Measurements from ENCODE around the gene CANX.

Gene CANX

DNA sequence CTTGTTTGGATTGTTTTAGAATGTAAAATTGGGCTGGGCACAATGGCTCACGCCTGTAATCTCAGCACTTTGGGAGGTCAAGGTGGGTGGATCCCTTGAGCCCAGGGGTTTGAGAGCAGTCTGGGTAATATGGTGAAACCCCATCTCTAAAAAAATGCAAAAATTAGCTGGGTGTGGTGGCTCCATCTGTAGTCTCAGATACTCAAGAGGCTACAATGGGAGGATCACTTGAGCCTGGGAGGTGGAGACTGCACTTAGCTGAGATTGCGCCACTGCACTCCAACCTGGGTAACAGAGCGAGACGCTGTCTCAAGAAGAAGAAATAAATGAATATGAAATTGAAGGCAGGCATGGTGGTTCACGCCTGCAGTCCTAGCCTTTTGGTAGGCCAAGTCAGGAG lies 55.2 kb downstream of the CANX start:
- no peak for DNase-seq (ENCODE audit: low spot score)

- no peak for DNase-seq (ENCODE audit: low spot score)
Observed at GRCh38 chr5:179755022-179755421, 56.3 kb downstream of the CANX start.

DNA sequence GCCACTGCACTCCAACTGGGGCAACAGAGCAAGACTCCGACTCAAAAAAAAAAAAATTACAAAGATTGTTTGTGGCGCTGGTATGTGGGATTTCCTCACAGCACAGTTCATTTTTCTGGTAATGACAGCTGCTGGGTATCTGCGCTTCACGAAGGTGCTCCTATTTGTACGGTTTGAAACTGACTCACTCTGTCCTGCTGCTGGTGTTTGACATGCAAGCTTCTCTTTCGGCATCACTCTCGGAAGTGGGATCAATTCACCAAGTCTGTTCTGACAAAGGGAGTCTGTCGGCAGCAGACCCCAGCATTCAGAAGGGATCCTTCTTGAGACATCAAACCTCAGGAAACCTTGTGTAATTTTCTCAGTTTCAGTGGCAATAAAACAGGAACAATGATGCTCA lies 60.2 kb downstream of the CANX start:
- DNase-seq (ENCODE audit: low spot score) = no peak

- DNase-seq (ENCODE audit: low spot score) = peak; percentile 44
Observed at GRCh38 chr5:179759581-179760551, 61.1 kb downstream of the CANX start.

- no peak for DNase-seq (ENCODE audit: low spot score)
Observed at GRCh38 chr5:179762079-179762780, 63.5 kb downstream of the CANX start.

DNA sequence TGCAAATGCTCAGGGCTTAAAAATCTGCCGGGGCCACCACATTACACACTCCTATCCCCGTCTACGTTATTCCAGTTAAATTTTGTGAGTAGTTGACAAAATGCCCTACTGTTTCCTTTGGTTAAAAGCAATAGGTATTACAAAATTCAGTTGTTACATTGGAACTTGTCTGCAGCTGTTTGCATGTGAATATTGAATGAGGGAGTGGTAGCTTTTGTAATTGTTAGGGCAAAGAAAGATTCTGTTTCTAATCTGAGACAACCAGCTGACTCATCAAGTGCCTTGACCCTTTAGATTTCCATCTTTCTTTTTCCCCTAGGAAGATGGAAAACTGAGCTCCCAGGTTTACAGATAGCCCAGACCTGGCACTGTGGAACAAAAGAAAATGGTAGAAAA lies 64.0 kb downstream of the CANX start:
- no peak for DNase-seq (ENCODE audit: low spot score)

- peak; percentile 48 for DNase-seq (ENCODE audit: low spot score)
Observed at GRCh38 chr5:179763215-179763945, 64.6 kb downstream of the CANX start.

DNA sequence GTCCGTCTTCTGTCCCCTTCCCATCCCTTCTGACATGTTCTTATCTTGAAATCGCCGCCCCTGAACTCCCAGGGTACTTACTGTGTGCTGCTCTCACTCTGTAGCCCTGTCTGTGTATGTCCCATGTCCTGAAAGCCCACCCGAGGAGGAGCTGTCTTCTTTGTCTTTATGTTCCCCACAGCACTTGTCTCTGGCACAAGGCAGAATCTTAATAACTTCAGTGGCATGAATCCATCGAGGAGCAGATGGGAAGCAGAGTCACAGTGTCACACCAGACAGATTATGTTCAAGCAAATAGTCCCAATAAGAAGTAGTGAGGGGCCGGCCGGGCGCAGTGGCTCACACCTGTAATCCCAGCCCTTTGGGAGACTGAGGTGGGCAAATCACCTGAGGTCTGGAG lies 65.3 kb downstream of the CANX start:
- no peak for DNase-seq (ENCODE audit: low spot score)

DNA sequence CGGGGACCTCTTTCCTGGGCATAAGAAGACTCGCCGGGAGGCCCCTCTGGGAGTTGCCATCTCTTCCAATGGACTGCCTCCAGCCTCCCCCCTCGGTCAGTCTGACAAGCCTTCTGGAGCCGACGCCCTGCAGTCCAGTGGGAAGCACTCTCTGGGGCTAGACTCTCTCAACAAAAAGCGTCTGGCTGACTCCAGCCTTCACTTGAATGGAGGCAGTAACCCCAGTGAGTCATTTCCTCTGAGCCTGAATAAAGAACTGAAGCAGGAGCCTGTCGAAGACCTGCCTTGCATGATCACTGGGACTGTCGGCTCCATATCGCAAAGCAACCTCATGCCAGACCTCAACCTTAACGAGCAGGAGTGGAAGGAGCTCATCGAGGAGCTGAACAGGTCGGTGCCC lies 66.6 kb downstream of the CANX start:
- no peak for DNase-seq (ENCODE audit: low spot score)

DNA sequence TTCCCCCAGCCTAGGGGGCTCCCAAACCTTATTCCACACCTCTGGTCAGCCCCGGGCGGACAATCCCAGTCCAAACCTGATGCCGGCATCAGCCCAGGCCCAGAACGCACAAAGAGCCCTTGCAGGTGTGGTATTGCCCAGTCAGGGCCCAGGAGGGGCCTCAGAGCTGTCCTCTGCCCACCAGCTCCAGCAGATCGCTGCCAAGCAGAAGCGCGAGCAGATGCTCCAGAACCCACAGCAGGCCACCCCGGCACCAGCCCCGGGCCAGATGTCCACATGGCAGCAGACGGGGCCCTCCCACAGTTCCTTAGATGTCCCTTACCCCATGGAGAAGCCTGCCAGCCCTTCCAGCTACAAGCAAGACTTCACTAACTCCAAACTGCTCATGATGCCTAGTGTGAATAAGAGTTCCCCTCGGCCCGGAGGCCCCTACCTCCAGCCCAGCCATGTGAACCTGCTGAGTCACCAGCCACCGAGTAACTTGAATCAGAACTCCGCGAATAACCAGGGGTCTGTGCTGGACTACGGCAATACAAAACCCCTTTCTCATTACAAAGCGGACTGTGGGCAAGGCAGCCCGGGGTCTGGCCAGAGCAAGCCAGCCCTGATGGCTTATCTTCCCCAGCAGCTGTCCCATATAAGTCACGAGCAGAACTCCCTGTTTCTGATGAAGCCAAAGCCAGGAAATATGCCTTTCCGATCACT lies 67.4 kb downstream of the CANX start:
- DNase-seq (ENCODE audit: low spot score) = no peak

DNA sequence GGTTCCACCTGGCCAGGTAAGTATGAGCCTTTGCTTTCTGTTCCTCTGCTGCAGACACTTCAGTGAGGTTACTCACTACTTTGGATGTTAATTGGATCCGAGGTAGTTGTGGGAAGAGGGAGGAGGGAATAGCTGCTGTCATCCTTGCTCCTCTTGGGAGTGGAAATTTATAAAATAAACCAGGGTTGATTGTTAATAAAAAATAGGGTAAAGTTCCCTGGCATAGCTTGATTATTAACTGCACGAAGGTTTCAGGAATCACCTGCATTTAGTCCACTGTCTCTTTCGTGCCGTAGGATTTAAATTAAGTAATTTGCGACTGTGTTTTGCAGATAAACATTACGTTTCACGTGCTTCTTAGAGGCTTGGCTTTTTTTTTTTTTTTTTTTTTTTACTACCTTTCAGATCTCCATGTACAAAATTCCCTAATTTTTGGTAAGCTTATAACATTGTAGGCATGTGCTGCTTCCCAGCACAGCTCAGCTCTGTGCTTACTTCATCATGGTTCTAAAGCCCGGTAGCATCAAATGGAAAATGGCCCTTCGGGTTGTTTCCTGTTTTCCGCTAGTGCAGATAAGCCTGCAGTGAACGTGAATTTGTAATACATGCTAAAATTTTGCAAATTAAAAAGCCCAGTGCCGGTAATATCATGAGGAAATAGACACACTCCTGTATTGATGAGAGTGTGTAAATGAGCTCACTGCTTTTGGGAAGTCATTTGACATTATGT lies 68.1 kb downstream of the CANX start:
- no peak for DNase-seq (ENCODE audit: low spot score)

DNA sequence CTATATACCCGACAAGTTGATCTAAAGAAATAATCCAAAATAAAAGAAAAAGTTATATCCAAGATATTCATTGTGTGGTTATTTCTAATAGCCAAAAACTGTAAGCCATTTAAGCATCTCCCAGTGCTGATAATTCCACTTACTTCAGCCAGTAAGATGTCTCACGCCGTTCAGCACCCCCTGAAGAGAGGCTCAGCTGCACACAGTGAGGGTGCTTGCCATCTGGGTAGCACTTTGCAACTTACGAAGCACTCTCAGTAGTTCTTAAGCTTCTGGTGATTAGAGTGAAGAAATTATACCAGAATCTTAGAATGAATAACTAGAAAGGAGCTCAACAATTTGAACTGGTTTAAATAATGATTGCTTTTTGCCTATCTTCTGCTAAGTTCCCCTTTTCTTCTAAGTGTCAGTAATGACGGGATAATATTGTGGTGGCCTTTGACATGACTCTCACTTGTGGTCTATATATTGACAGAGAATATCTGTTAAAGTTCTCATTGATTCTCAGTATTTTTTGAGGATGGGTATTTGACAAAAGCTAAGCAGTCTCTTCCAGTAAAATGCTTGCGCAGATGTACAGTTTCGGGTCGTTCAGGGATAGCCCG lies 68.8 kb downstream of the CANX start:
- no peak for DNase-seq (ENCODE audit: low spot score)

DNA sequence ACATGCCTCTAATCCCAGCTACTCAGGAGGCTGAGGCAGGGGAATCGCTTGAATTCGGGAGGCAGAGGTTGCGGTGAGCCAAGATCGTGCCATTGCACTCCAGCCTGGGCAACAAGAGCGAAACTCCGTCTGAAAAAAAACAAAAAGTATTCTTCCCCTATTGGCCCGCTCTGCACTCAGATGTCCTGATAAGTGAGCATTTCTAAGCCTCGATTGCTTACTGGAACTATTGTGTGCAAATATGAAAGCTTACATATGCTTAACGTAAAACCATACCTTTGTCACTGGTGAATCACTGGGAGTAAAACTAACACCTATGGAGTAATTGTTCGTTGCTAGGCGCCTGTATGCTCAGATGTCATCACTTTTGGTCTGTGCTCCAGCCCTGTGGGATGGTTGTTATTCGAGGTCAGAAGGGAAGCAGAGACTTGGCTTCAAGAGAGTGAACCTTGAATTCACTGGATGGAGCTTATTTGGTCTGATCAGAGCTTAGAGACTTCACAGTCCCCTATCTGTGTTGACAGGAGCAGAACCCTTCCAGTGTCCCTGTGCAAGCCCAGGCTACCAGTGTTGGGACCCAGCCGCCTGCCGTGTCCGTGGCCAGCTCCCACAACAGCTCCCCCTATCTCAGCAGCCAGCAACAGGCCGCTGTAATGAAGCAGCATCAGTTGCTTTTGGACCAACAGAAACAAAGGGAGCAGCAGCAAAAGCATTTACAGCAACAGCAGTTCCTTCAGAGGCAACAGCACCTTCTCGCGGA lies 69.7 kb downstream of the CANX start:
- DNase-seq (ENCODE audit: low spot score) = no peak

DNA sequence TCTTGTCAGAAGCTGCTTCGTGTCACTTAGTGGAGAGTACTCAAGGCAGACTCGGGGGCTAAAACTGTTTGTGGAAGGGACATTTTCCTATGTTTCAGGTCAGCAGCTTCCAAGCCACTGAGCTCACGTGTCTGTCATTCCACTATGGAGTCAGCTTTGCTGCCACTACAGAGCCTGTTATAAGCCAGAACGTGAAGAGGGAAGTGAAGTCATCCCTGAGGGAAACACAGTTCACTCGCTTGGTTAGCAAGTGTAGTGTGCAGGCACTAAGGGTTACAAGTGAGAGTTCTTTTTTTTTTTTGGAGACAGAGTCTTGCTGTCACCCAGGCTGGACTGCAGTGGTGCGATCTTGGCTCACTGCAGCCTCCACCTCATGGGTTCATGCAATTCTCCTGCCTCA lies 70.5 kb downstream of the CANX start:
- DNase-seq (ENCODE audit: low spot score) = no peak

- DNase-seq (ENCODE audit: low spot score) = no peak
Observed at GRCh38 chr5:179769796-179770195, 71.0 kb downstream of the CANX start.

DNA sequence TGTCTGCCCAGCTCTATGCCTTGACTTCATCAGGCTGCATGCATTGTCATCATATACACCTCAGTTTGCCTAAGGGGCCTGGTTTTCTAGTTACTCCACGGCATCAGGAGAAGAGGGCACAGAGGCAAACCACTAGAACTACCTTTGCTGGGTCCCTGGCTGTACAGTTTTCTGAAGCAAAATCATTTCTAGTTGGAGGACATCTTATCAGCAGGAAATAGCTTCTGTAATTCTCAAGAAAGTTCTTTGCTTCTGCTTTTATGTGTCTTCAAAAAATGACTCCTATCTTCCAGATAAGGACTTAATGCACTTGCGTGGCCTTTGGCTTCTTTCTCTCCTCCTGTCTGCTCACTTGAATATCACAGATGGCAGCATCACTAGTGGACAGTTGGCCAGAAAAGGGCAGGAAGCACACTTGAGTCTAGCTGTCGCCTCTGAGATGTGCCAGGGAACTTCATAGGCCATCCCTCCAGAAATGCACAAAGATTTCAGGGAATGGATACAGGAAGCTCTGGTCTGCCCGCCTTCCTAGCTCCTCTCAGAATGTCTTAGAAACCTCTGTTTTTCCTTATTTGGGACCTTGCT lies 72.6 kb downstream of the CANX start:
- no peak for DNase-seq (ENCODE audit: low spot score)

DNA sequence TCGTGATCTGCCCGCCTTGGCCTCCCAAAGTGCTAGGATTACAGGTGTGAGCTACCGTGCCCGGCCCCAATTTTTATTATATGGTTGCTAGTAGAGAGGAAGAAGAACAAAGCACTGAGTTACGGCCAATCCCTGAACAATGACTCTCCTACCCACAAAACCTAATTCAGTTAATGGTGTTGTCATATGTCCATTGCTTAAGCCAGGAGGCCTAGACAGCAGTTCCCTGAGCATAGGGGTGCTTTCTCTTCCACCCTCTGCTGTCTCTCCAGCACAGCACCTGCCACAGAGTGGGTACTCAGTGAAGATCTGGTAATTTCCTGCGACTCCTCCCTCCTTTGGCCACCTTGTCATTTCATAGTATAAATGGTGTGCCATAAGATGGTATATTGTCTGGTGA lies 73.6 kb downstream of the CANX start:
- no peak for DNase-seq (ENCODE audit: low spot score)

GRCh38 chr5:179773686-179774040 lies 74.9 kb downstream of the CANX start:
- DNase-seq (ENCODE audit: low spot score) = no peak

DNA sequence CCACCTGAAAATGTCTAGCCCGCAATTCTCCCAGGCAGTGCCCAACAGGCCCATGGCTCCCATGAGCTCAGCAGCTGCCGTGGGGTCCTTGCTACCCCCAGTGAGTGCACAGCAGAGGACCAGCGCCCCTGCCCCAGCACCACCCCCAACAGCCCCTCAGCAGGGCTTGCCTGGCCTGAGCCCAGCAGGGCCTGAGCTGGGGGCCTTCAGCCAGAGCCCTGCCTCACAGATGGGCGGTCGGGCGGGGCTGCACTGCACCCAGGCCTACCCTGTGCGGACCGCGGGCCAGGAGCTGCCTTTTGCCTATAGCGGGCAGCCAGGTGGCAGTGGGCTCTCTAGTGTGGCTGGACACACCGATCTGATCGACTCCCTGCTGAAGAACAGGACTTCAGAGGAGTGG lies 75.7 kb downstream of the CANX start:
- DNase-seq (ENCODE audit: low spot score) = no peak

DNA sequence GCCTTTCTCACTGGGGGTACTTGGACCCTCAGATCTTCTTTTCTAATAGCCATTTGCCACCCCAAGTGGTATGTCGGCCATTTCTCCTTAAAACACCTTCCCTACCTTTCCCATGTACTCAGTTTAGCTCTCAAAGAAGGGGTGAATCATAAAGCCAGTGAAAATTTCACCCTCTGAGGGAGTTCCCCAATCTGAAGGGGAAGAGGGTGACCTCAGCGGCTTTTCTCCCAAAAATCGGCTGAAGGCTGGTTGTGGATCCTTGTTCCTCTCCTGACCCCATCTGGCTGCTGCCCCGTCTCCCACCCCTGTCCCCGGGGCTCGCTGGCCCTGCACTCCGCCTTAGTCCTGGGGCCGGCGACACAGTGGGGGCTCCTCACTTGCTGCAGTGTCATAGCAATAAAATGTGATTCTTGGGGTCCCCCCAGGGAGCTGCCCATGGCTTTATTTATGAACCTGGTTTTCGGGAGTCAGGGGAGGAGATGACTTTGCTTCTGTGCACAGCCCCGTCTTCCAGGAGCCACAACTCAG lies 77.7 kb downstream of the CANX start:
- DNase-seq (ENCODE audit: low spot score) = no peak
